H9 (cell line): Measurements from ENCODE around the gene PTRH1. TPM values are rescaled to one million over a fixed set of nuclear protein-coding genes. Genes with fewer than 3 reads are reported as not detected.

Experiments used
- DNase-seq: peaks from one replicate; pipeline ENCODE4 v3.0.0-alpha.2; 2017
- H2AFZ ChIP-seq: one replicate; pipeline ENCODE4 v1.6.1; 2013; ENCODE audit warnings: mild to moderate bottlenecking, low read length, control low read depth, moderate library complexity
- H2AK5ac ChIP-seq: 2 replicates; pipeline ENCODE4 v1.6.1; 2013; ENCODE audit warnings: low read length, control low read depth, mixed read lengths; ENCODE audit not compliant: insufficient read length
- H2BK120ac ChIP-seq: one replicate; pipeline ENCODE4 v1.6.1; 2013; ENCODE audit warnings: low read depth, mild to moderate bottlenecking, low read length, control low read depth, inconsistent platforms; ENCODE audit not compliant: poor library complexity, severe bottlenecking
- H2BK12ac ChIP-seq: 2 replicates; pipeline ENCODE4 v1.6.1; 2013; ENCODE audit warnings: low read length, control low read depth, mixed read lengths, low read depth; ENCODE audit not compliant: insufficient read length
- H2BK15ac ChIP-seq: 2 replicates; pipeline ENCODE4 v1.6.1; 2013; ENCODE audit warnings: low read depth, low read length, control low read depth
- H2BK20ac ChIP-seq: one replicate; pipeline ENCODE4 v1.6.1; 2013; ENCODE audit warnings: low read depth, mild to moderate bottlenecking, low read length, control low read depth, inconsistent platforms; ENCODE audit not compliant: poor library complexity, severe bottlenecking
- H2BK5ac ChIP-seq: 2 replicates; pipeline ENCODE4 v1.6.1; 2013; ENCODE audit warnings: low read length, control low read depth, mixed read lengths; ENCODE audit not compliant: insufficient read length
- H3K14ac ChIP-seq: 2 replicates; pipeline ENCODE4 v1.6.1; 2013; ENCODE audit warnings: low read length, control low read depth; ENCODE audit not compliant: insufficient read depth
- H3K18ac ChIP-seq: 2 replicates; pipeline ENCODE4 v1.6.1; 2013; ENCODE audit warnings: low read depth, mild to moderate bottlenecking, mixed read lengths, low read length, control low read depth; ENCODE audit not compliant: insufficient read length
- H3K23ac ChIP-seq: 2 replicates; pipeline ENCODE4 v1.6.1; 2013; ENCODE audit warnings: low read length, control low read depth, mixed read lengths, low read depth; ENCODE audit not compliant: insufficient read length
- H3K23me2 ChIP-seq: 2 replicates; pipeline ENCODE4 v1.6.1; 2013; ENCODE audit warnings: low read depth, mild to moderate bottlenecking, mixed read lengths, low read length, control low read depth; ENCODE audit not compliant: insufficient read length, poor library complexity, severe bottlenecking
- H3K27ac ChIP-seq: 2 replicates; pipeline ENCODE4 v1.5.1; 2013; ENCODE audit warnings: low read length, control low read depth, mixed read lengths, low read depth; ENCODE audit not compliant: insufficient read length
- H3K27me3 ChIP-seq: 2 replicates; pipeline ENCODE4 v1.6.1; 2013; ENCODE audit warnings: low read length, control low read depth, inconsistent platforms; ENCODE audit not compliant: insufficient read depth
- H3K4ac ChIP-seq: 2 replicates; pipeline ENCODE4 v1.6.1; 2013; ENCODE audit warnings: low read depth, mild to moderate bottlenecking, control low read depth, inconsistent platforms, low read length, moderate library complexity
- H3K4me1 ChIP-seq: 2 replicates; pipeline ENCODE4 v1.6.1; 2013; ENCODE audit warnings: low read length, control low read depth, inconsistent platforms; ENCODE audit not compliant: insufficient read depth
- H3K4me2 ChIP-seq: 2 replicates; pipeline ENCODE4 v1.6.1; 2013; ENCODE audit warnings: low read length, control low read depth, mixed read lengths; ENCODE audit not compliant: insufficient read length, insufficient read depth
- H3K56ac ChIP-seq: 2 replicates; pipeline ENCODE4 v1.6.1; 2013; ENCODE audit warnings: low read depth, mild to moderate bottlenecking, mixed read lengths, low read length, control low read depth; ENCODE audit not compliant: insufficient read length
- H3K79me1 ChIP-seq: 2 replicates; pipeline ENCODE4 v1.6.1; 2013; ENCODE audit warnings: low read depth, mild to moderate bottlenecking, moderate library complexity, low read length, control low read depth, inconsistent platforms; ENCODE audit not compliant: insufficient read depth, poor library complexity, severe bottlenecking
- H3K79me2 ChIP-seq: 2 replicates; pipeline ENCODE4 v1.6.1; 2013; ENCODE audit warnings: low read length, control low read depth, inconsistent platforms; ENCODE audit not compliant: insufficient read depth
- H3K9ac ChIP-seq: 2 replicates; pipeline ENCODE4 v1.6.1; 2013; ENCODE audit warnings: low read length, control low read depth, mixed read lengths; ENCODE audit not compliant: insufficient read length; ENCODE audit errors: extremely low read depth
- H3K9me3 ChIP-seq: one replicate; pipeline ENCODE4 v1.6.1; 2013; ENCODE audit warnings: low read depth, low read length, inconsistent platforms; ENCODE audit not compliant: control insufficient read depth
- H3T11ph ChIP-seq: one replicate; pipeline ENCODE4 v1.6.1; 2013; ENCODE audit warnings: mild to moderate bottlenecking, low read length, control low read depth, inconsistent platforms
- H4K20me1 ChIP-seq: one replicate; pipeline ENCODE4 v1.6.1; 2013; ENCODE audit not compliant: control insufficient read depth, insufficient read length, insufficient read depth
- H4K5ac ChIP-seq: 2 replicates; pipeline ENCODE4 v1.6.1; 2013; ENCODE audit warnings: low read depth, mild to moderate bottlenecking, mixed read lengths, low read length, control low read depth; ENCODE audit not compliant: insufficient read length
- H4K8ac ChIP-seq: replicated peaks from 2 replicates; pipeline ENCODE4 v1.6.1; 2013; ENCODE audit warnings: low read length, control low read depth, mixed read lengths, low read depth; ENCODE audit not compliant: insufficient read length
- H4K91ac ChIP-seq: 2 replicates; pipeline ENCODE4 v1.6.1; 2013; ENCODE audit warnings: low read depth, mild to moderate bottlenecking, moderate library complexity, mixed read lengths, low read length, control low read depth; ENCODE audit not compliant: insufficient read length
- H3K27ac Mint-ChIP-seq, 3 experiments: 2 replicates in 2 of 3; 3 replicates in 1 of 3; pipeline ENCODE4 v1.8.0; 2020 to 2021; ENCODE audit warnings: mixed read lengths in 3 of 3, mild to moderate bottlenecking in 1 of 3, moderate library complexity in 1 of 3
- H3K27me3 Mint-ChIP-seq: 2 replicates; pipeline ENCODE4 v1.8.0; 2021; ENCODE audit warnings: low read depth, mild to moderate bottlenecking, moderate library complexity, mixed read lengths
- H3K36me3 Mint-ChIP-seq, 3 experiments: 2 replicates in 2 of 3; 3 replicates in 1 of 3; pipeline ENCODE4 v1.8.0; 2020 to 2021; ENCODE audit warnings: low read depth in 3 of 3, mixed read lengths in 3 of 3; ENCODE audit not compliant: insufficient read depth in 1 of 3
- H3K4me1 Mint-ChIP-seq, 2 experiments: 2 replicates each; pipeline ENCODE4 v1.8.0; 2020; ENCODE audit warnings: mixed read lengths in 2 of 2
- H3K4me3 Mint-ChIP-seq, 2 experiments: 2 replicates in 1 of 2; 3 replicates in 1 of 2; pipeline ENCODE4 v1.8.0; 2020 to 2021; ENCODE audit warnings: mild to moderate bottlenecking in 2 of 2, mixed read lengths in 2 of 2, moderate library complexity in 1 of 2
- H3K9me3 Mint-ChIP-seq, 2 experiments: 2 replicates in 1 of 2; 3 replicates in 1 of 2; pipeline ENCODE4 v1.8.0; 2020; ENCODE audit warnings: mild to moderate bottlenecking in 2 of 2, mixed read lengths in 2 of 2, moderate library complexity in 1 of 2
- CTCF ChIP-seq: fragments of 200-600 bp; sonication (generic); conservative IDR thresholded peaks from 3 replicates; pipeline ENCODE4 v1.8.0; 2021; ENCODE audit warnings: antibody characterized with exemption, mild to moderate bottlenecking
- WGBS: extraction: QIAGEN DNeasy Blood & Tissue Kit; methylation state at CpG from one replicate; pipeline ENCODE4 v1.1.7; 2013; ENCODE audit warnings: missing lambda C conversion rate, low lambda C conversion rate, mixed read lengths; ENCODE audit not compliant: insufficient read length; ENCODE audit errors: extremely low coverage; 5-methylcytosine and 5-hydroxymethylcytosine counted together
- total RNA-seq: library from RNA; stranded (reverse); gene quantifications from 2 replicates; pipeline ENCODE4 v1.2.1, GENCODE V29; 2021

Gene PTRH1
- total RNA-seq, 1 experiment from 2014 or later: 10.9 TPM

GRCh38 chr9:127754099-127755060, 38.9 kb upstream of the PTRH1 start:
- Histone ChIP-seq H4K8ac (no peak overlapping the region), H3K79me1 (no peaks in the 10 kb centered on the region), H2BK5ac (no peak overlapping the region), H2BK120ac (no peak overlapping the region), H4K5ac (no peak overlapping the region), H2AFZ (no peak overlapping the region), H3K4me2 (peak overlapping the region; percentile 49), H3K56ac (no peak overlapping the region), H3K18ac (no peak overlapping the region), H3K4ac (no peak overlapping the region), H3K79me2 (no peaks in the 10 kb centered on the region), H3K9ac (no peak overlapping the region), H2BK15ac (no peak overlapping the region), H3K23ac (no peak overlapping the region), H3K9me3 (no peaks in the 10 kb centered on the region), H2BK12ac (no peak overlapping the region), H3K4me1 (peaks cover 3% of the 10 kb centered on the region; the same call in 1 of the 2 replicates), H2BK20ac (no peak overlapping the region), H3K14ac (peak overlapping the region; percentile 83; the same call in 1 of the 2 replicates), H3T11ph (no peak overlapping the region), H3K27ac (no peak overlapping the region), H4K91ac (no peak overlapping the region), H3K27me3 (no peaks in the 10 kb centered on the region; the same call in 1 of the 2 replicates), H3K23me2 (peaks cover 6% of the 10 kb centered on the region), H2AK5ac (no peak overlapping the region), H4K20me1 (no peaks in the 10 kb centered on the region)
- no peak overlapping the region for H3K27ac Mint-ChIP-seq
- H3K36me3 Mint-ChIP-seq: peaks cover 0 to 8% (median 0%) of the 10 kb centered on the region in 3 experiments; a peak in 2 of 7 replicates
- H3K4me3 Mint-ChIP-seq: peak overlapping the region; percentile 64 to 82
- H3K27me3 Mint-ChIP-seq: peaks cover 52% of the 10 kb centered on the region
- H3K4me1 Mint-ChIP-seq: peaks cover 3 to 6% of the 10 kb centered on the region in 2 experiments; a peak in 2 of 4 replicates
- TF ChIP-seq CTCF: no peak
- peak; percentile 78 for DNase-seq
- no CpG with 5 or more reads among the region's 86 CpGs for WGBS
- no peaks in the 10 kb centered on the region for H3K9me3 Mint-ChIP-seq
